Colon (tissue), 2 donors: ENCODE results near the gene PAPOLG.
"Not testable (repeated sequence)": the region's sequence is repeated elsewhere in the genome, so short reads cannot be mapped to it uniquely, and the experiment has no call there.

Source experiments
- FAIRE-seq: peaks from 2 replicates; lab custom pipeline; 2012; peaks lifted over from hg19 to GRCh38; lab: Jason Lieb, UNC
- donor health status: control.
- donor health status: control.

The PAPOLG gene

DNA sequence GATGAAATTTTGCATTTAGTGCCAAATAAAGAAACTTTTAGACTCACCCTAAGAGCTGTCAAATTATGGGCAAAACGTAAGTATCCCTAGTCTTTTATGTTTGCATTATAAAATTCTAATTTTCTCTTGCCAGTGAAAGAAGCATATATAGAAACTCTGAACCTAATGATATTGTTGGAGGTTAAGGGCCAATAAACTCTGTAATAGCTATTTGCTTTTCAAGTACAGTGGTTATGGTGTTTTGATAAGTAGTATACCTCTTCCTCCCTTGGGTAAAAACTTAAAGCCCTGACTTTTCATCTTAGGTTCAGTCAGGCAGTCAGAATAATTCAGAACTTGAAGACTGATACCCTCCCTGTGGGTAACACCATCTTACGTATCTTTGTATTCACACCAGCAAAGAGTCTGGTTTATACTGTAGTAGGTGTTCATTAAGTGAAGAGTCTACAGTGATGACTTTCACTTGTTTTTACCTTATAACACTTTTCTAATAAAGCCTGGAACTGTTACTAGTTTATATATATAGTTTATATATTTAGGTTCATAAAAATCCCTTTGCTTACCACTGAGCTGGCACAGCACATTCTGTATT lies 19.1 kb downstream of the PAPOLG start:
- no peak for FAIRE-seq

DNA sequence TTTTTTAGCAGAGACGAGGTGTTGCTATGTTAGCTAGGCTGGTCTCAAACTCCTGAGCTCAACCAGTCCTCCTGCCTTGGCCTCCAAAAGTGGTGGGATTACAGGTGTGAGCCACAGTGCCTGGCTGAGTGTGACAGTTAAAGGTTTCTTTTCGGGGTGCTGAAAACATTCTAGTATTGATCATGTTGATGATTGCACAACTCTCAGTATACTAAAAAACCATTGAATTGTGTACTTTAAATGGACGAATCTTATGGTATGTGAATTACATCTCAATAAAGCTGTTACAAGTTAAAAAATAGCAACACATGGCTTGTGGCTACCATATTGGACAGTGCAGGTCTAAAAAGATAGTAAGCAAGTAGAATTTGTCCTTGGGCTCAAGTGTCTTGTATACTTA lies 22.3 kb downstream of the PAPOLG start:
- no peak for FAIRE-seq

DNA sequence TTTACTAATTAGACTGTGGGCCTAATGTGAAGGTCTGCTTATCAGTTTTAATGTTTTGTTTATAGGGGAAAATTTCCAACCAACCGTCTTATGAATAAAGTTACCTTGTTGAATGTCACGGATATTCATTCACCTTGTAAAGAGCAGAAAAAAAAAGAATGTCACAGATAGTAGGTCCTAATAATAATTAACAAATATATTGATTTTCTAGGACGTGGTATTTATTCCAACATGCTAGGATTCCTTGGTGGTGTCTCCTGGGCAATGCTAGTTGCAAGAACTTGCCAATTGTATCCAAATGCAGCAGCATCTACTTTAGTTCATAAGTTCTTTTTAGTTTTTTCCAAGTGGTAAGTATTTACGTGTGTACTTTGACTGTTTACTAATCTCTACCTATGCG lies 23.4 kb downstream of the PAPOLG start:
- FAIRE-seq, result no peak

GRCh38 chr2:60780721-60781120 lies 24.7 kb downstream of the PAPOLG start:
- FAIRE-seq, result no peak

- no peak for FAIRE-seq
Measured at GRCh38 chr2:60793169-60793568, 37.1 kb downstream of the PAPOLG start.

DNA sequence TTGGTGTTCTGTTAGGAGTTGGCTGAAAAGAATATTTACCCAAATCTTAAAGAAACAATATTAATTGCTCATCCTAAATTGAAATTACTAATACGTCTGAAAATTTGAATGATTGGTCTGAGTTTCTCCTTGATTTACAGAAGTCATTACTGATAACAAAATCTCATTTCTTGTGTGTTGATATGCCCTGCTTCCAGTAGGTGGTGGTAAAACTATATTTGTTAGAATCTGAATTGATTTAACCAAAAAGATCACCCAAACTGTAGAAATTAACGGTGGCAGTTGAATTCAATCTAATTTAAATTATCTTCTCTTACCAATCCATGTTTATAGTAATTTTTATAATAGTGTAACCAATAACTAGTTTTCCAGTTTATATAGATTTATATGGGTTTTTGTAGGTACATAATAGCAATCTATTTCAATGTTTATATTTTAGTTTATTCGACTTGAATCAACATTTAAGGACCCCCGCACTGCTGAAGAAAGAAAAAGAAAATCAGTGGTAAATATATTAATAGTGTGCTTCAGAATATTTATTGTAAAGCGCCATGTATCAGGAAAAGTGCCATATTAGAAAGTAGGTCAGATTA lies 38.3 kb downstream of the PAPOLG start:
- FAIRE-seq, result peak; percentile 87

GRCh38 chr2:60796573-60797509 lies 40.8 kb downstream of the PAPOLG start:
- FAIRE-seq, result no peak

DNA sequence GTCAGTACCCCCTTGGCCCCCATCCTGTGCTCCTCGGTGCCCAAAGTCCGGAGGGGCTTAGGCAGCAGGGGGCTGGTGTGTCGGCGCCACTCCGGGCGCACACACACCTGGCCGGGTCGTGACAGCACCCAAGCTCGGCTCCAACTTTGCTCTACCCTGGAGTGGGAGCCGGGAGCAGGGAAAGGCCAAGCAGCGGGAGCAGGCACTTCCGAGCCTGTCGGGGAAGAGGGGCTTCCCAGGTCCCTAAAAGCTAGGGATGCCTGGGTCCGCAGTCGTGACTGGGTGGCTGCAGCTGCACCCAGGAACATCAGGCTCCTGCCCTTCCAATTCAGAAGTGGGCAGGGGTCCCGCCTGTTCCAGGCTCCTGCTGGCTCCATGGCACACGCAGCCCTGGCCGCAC lies 48.4 kb downstream of the PAPOLG start:
- no peak for FAIRE-seq

DNA sequence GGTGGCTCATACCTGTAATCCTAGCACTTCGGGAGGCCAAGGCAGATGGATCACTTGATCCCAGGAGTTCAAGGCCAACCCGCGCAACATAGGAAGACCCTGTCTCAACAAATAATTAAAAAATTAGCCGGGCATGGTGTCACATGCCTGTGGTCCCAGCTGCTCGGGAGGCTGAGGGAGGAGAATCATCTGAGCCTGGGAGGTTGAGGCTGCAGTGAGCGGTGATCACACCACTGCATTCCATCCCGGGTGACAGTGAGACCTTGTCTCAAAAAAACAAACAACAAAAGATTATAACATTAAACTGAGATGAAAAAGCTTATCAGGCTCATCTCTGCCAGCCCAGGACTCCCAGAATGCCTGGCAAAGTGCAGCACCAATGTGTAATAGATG lies 50.5 kb downstream of the PAPOLG start:
- no peak for FAIRE-seq

DNA sequence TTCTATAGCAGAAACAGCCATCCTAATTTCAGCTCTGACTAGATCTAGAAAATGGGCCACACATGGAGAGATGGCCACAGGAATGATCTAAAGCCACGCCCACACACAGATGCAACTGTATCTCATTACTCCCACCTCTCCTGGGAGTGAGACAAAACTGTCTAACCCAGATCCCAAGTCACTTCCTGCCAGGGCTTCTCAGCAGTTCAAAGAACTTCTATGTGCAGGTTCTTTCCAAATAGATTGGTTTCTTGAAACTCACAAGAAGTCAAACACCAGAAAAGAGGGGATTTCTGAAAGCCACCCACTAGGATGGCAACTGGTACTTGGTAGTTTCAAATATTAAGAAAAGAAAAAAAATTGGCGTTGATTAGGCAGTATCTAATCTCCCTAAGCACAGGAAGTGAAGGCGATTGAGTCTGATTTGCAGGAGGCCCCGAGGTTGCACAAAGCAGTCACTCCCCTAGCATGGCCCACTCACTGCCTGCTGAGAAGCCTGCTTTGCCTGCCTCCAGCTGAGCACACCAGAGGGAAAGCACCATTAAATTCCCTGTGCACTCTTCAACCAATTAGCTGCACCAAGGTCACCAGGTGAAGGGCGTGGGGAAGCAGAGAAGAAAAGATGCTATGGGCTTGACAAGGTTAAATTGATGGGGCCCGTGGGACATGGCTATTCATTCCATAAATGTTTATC lies 51.1 kb downstream of the PAPOLG start:
- no peak for FAIRE-seq

DNA sequence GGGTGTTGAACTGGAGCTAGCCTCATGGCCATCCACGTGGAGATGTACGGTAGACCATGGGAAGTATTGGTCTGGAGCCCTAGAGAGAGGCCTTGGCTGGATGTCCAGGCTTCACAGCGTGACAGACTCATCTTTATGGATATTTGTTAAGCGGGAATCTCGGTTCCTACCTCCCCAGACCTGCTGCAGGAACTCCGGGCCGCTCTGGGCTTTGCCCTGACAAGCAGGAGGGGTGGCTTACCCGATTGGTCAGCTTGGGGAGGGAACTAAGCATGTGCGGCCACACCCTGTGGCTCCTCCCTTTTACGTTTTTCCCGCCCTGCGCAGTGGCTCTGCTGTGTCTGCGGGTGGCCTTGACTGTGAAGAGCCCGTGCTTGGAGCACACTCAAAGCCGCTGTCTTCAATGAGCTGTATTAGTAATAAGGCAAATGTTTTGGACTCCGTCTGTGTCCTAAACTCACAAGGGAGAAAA lies 52.3 kb downstream of the PAPOLG start:
- FAIRE-seq, result no peak

DNA sequence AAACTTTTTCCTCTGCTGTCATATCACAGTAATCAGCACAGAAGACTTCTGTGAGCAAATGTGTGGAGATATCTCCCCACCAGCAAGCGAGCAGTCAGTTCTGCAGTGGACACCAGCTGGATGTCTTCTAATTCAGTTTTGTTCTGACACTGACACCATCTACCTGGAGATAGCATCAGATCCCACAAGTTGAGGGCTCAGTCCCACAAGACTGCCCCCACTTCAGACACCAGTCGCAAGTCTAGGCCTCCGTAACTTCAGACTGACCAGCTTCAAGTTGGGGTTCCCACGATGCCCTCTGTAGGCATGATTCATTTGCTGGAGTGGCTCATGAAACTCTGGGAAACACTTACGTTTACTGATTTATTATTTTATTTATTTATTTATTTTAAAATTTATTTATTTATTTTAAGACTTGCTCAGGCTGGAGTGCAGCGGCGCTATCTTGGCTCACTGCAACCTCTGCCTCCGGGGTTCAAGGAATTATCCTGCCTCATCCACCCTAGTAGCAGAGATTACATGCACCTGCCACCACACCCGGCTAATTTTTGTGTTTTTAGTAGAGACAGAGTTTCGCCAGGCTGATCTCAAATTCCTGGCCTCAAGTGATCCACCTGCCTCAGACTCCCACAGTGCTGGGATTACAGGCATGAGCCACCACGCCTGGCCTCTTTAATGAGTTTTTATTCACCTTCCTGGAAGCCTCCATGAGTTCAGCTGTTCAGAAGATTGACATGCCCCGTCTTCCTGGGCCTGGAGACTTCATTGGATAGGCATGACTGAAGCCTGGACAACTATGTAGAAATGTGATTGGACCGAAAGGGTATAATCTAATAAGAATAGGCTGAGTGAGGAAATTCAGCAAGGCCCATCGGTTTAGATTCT lies 55.7 kb downstream of the PAPOLG start:
- FAIRE-seq, result no peak

DNA sequence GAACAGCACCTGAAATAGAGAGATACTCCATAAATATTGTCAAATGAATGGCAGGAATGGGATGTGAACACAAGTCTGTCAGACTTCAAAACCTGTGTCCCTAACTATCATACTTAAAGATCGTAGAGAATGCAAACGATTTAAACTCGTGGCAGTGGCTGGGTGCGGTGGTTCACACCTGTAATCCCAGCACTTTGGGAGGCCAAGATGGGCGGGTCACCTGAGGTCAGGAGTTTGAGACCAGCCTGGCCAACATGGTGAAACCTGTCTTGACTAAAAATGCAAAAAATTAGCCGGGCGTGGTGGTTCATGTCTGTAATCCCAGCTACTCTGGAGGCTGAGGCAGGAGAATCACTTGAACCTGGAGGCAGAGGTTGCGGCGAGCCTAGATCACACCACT lies 61.1 kb downstream of the PAPOLG start:
- not testable (repeated sequence) for FAIRE-seq

DNA sequence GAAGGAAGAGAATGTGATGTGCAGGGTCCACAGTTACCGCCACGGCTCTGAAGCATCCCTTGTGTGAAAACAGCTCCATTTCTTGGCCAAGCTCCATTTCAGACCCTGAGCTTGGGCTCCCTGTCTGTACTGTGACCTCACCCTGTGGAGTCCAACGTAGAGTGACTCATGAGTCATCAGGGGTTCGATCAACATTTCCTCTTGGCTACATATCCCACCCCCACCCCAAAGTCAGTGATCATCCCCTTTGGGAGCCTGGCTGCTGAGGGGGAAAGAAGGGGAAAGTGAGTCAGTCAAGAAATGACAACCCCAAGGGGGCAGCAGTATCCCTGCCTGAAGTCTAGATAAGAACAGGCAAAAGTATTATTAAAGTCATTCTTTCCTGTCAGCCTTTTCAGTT lies 62.2 kb downstream of the PAPOLG start:
- FAIRE-seq, result no peak

DNA sequence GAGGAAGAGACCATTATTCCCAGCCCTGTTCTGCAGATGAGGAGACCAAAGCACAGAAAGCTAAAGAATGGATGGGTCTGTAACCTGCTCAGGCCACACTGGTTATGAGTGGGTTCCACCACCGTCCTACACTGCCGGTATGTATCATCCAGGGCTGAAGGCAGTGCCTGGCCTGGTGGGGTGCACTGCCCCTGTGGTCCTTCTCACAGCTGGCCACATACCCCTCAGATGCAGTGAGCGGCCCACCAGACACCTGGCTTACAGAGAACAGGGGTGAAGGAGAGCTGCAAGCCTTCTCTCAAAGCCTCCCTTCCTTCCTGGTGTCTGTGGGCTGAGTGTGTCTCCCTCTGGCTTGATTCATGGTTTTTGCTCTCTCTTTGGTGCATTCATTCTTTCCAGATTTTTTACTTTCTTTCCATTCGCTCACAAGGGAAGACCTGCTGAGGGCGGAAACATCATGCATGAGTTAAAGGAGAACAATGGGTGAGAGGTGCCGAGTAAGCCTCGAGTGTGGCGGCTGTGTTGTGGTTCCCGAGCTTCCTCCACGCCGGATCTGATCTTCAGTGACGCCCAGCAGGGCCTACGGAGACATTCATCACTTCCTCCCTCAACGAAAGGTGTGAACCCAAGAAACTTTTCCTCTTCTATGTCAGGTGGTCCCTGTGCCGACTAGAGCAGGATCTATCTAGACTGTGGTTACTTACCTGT lies 63.2 kb downstream of the PAPOLG start:
- no peak for FAIRE-seq

- no peak for FAIRE-seq
Measured at GRCh38 chr2:60819936-60820335, 63.9 kb downstream of the PAPOLG start.

DNA sequence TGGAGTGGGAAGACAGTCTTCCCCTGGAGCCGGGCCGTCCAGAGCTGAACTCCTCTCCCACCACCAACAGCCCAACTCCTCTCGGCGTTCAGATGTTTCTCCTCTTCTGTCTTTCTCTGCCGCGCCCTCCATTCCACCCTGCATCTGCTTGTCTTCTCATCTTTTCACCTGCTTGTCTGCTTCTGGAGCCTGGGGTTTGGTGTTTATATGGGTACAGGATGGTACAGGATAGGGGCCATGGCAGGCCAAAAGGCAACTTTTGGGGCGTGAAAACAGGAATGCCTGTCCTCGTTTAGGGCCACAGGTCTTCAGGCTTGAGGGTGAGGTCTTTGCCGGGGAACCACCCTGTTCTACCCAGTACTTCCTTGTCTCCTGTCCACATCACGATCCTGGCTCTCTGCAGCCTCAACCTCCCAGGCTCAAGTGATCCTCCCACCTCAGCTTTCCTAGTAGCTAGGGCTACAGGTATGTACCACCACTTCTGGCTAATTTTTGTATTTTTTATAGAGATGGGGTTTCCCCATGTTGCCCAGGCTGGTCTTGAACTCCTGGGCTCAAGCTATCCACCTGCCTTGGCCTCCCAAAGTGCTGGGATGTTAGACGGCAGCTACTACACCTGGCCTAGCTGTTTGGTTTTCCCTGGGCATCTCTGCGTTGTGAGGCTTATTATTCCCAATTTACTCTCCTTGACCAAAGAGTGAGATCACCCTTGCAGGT lies 64.5 kb downstream of the PAPOLG start:
- FAIRE-seq, result no peak

GRCh38 chr2:60821133-60821469 lies 65.0 kb downstream of the PAPOLG start:
- FAIRE-seq, result no peak

DNA sequence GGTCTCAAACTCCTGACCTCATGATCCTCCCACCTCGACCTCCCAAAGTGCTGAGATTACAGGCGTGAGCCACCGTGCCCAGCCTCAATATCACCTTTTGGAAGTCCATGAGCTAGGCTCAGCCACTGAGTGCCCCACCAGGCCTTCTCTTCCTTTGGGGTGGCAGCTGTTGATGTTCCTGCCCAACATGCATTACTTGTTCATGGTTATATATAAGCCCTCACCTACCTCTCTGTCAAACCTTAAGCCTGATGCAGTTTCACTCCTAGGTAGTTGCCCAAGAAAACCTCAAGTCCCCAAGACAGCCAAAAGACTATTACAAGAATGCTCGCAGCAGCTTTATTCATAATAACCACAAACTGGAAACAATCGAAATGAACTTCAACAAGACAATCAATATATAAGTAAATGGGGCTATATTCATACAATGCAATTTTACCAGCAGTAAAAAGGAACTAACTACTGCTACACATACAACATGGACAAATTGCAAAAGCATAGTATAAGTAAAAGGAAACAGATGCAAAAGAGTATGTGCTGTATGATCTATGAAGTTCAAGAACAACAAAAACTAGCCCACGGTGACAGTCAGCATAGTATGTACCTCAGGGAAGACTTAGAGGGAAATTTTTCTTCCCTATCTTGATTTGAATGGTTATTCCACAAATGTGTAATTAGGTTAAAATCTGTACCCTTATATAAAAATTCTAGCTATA lies 65.7 kb downstream of the PAPOLG start:
- FAIRE-seq, result no peak

- no peak for FAIRE-seq
Measured at GRCh38 chr2:60822987-60823386, 66.9 kb downstream of the PAPOLG start.
